Thyroid gland (tissue), 4 donors: ENCODE data around the gene BSG.

Experiments
- CTCF ChIP-seq, 6 experiments: fragments of 200-600 bp in 3 of 6; fragments of 450-650 bp in 3 of 6; sonication (generic) in 3 of 6; IDR thresholded peaks; one replicate each; pipeline ENCODE4 v1.5.1; 2016 to 2019; ENCODE audit warnings: antibody characterized with exemption in 6 of 6, mild to moderate bottlenecking in 2 of 6, inconsistent platforms in 1 of 6, moderate library complexity in 1 of 6
- POLR2A ChIP-seq, 2 donors: fragments of 450-650 bp; IDR thresholded peaks; one replicate each; pipeline ENCODE4 v1.6.1; 2017; ENCODE audit warnings: antibody characterized with exemption in 2 of 2, mild to moderate bottlenecking in 2 of 2, moderate library complexity in 1 of 2

GRCh38 chr19:533364-534058 is 38.9 kb upstream of the BSG start:
- TF ChIP-seq CTCF (IDR thresholded peaks at IDR 0.05) (no peak), POLR2A (IDR thresholded peaks at IDR 0.05) (no peak)
